HuH-7.5 (cell line): ENCODE data around the gene NSD2.
"Not testable (repeated sequence)": the region's sequence is repeated elsewhere in the genome, so short reads cannot be mapped to it uniquely, and the experiment has no call there.

Experiments
- DNase-seq: peaks from one replicate; pipeline ENCODE4 v3.0.0; 2011; ENCODE audit warnings: low spot score

Gene NSD2

GRCh38 chr4:1870578-1871443 is at the start of gene NSD2:
NSD2 (plus strand) TSS chr4:1871393; CDS start chr4:1900655, 29,262 bp downstream.
- peak; percentile 98 for DNase-seq

GRCh38 chr4:1821679-1822567 is 49.3 kb upstream of the NSD2 start:
- DNase-seq = no peak

- DNase-seq = no peak
These were observed 48.3 kb upstream of the NSD2 start for GRCh38 chr4:1822568-1823544.

- no peak for DNase-seq
These were observed 47.7 kb upstream of the NSD2 start for GRCh38 chr4:1823545-1823932.

- no peak for DNase-seq
These were observed 46.4 kb upstream of the NSD2 start for GRCh38 chr4:1824746-1825145.

- no peak for DNase-seq
These were observed 45.9 kb upstream of the NSD2 start for GRCh38 chr4:1825326-1825725.

- no peak for DNase-seq
These were observed 44.5 kb upstream of the NSD2 start for GRCh38 chr4:1826531-1827350.

- no peak for DNase-seq
These were observed 41.0 kb upstream of the NSD2 start for GRCh38 chr4:1830234-1830633.

GRCh38 chr4:1830642-1831228 is 40.5 kb upstream of the NSD2 start:
- no peak for DNase-seq

- DNase-seq = no peak
These were observed 39.9 kb upstream of the NSD2 start for GRCh38 chr4:1831331-1831730.

GRCh38 chr4:1832690-1833089 is 38.5 kb upstream of the NSD2 start:
- DNase-seq = no peak

GRCh38 chr4:1833307-1834046 is 37.7 kb upstream of the NSD2 start:
- DNase-seq = no peak

GRCh38 chr4:1834047-1834775 is 37.0 kb upstream of the NSD2 start:
- no peak for DNase-seq

- not testable (repeated sequence) for DNase-seq
These were observed 35.4 kb upstream of the NSD2 start for GRCh38 chr4:1835836-1836235.

GRCh38 chr4:1836650-1837049 is 34.5 kb upstream of the NSD2 start:
- DNase-seq = no peak

GRCh38 chr4:1837069-1837468 is 34.1 kb upstream of the NSD2 start:
- DNase-seq = no peak

GRCh38 chr4:1839282-1839681 is 31.9 kb upstream of the NSD2 start:
- no peak for DNase-seq

- no peak for DNase-seq
These were observed 29.8 kb upstream of the NSD2 start for GRCh38 chr4:1841201-1841886.

- DNase-seq = no peak
These were observed 29.3 kb upstream of the NSD2 start for GRCh38 chr4:1841887-1842210.
